ENCODE results near the gene CPED1.

Gene CPED1

GRCh38 chr7:121008816-121009215, 20.3 kb downstream of the CPED1 start:
- H3K27ac ChIP-seq (ENCODE audit: low read depth, low read length): no peak overlapping the region
- H3K4me3 ChIP-seq (ENCODE audit: low read length): no peak overlapping the region
- H3K36me3 ChIP-seq (ENCODE audit: insufficient read depth, low read length): no peaks in the 10 kb centered on the region
- H3K9ac ChIP-seq (ENCODE audit: low read depth, low read length): no peak overlapping the region
- WGBS: 84% methylated on average over 2 of the region's 2 CpGs
- peaks cover 8% of the 10 kb centered on the region; the same call in 1 of the 2 replicates for H3K4me1 ChIP-seq (ENCODE audit: insufficient read depth, low read length)
- H3K9me3 ChIP-seq (ENCODE audit: insufficient read depth, low read depth, low read length): no peaks in the 10 kb centered on the region
- H3K27me3 ChIP-seq (ENCODE audit: insufficient read depth, low read length): no peaks in the 10 kb centered on the region

GRCh38 chr7:121011401-121011800, 22.9 kb downstream of the CPED1 start:
- WGBS: no CpG with 5 or more reads among the region's 1 CpG
- H3K9me3 ChIP-seq (ENCODE audit: insufficient read depth, low read depth, low read length): no peaks in the 10 kb centered on the region
- H3K4me1 ChIP-seq (ENCODE audit: insufficient read depth, low read length): peaks cover 8% of the 10 kb centered on the region; the same call in 1 of the 2 replicates
- H3K9ac ChIP-seq (ENCODE audit: low read depth, low read length): no peak overlapping the region
- no peaks in the 10 kb centered on the region for H3K36me3 ChIP-seq (ENCODE audit: insufficient read depth, low read length)
- H3K27ac ChIP-seq (ENCODE audit: low read depth, low read length): no peak overlapping the region
- no peaks in the 10 kb centered on the region for H3K27me3 ChIP-seq (ENCODE audit: insufficient read depth, low read length)
- H3K4me3 ChIP-seq (ENCODE audit: low read length): no peak overlapping the region

GRCh38 chr7:121012170-121012874, 23.8 kb downstream of the CPED1 start:
- no peak overlapping the region for H3K4me3 ChIP-seq (ENCODE audit: low read length)
- H3K36me3 ChIP-seq (ENCODE audit: insufficient read depth, low read length): no peaks in the 10 kb centered on the region
- no peak overlapping the region for H3K9ac ChIP-seq (ENCODE audit: low read depth, low read length)
- H3K4me1 ChIP-seq (ENCODE audit: insufficient read depth, low read length): no peaks in the 10 kb centered on the region
- WGBS: 96% methylated on average over 5 of the region's 6 CpGs
- H3K27ac ChIP-seq (ENCODE audit: low read depth, low read length): no peak overlapping the region
- no peaks in the 10 kb centered on the region for H3K27me3 ChIP-seq (ENCODE audit: insufficient read depth, low read length)
- H3K9me3 ChIP-seq (ENCODE audit: insufficient read depth, low read depth, low read length): no peaks in the 10 kb centered on the region

- Histone ChIP-seq H3K4me1 (ENCODE audit: insufficient read depth, low read length) (no peaks in the 10 kb centered on the region), H3K4me3 (ENCODE audit: low read length) (no peak overlapping the region), H3K9me3 (ENCODE audit: insufficient read depth, low read depth, low read length) (no peaks in the 10 kb centered on the region), H3K9ac (ENCODE audit: low read depth, low read length) (no peak overlapping the region), H3K27ac (ENCODE audit: low read depth, low read length) (no peak overlapping the region), H3K36me3 (ENCODE audit: insufficient read depth, low read length) (no peaks in the 10 kb centered on the region), H3K27me3 (ENCODE audit: insufficient read depth, low read length) (no peaks in the 10 kb centered on the region)
- 100% methylated on average over 1 of the region's 2 CpGs for WGBS
Observed at GRCh38 chr7:121012919-121013318, 24.4 kb downstream of the CPED1 start.

GRCh38 chr7:121015560-121015959, 27.0 kb downstream of the CPED1 start:
- Histone ChIP-seq H3K27me3 (ENCODE audit: insufficient read depth, low read length) (no peaks in the 10 kb centered on the region), H3K36me3 (ENCODE audit: insufficient read depth, low read length) (no peaks in the 10 kb centered on the region), H3K9ac (ENCODE audit: low read depth, low read length) (no peak overlapping the region), H3K9me3 (ENCODE audit: insufficient read depth, low read depth, low read length) (no peaks in the 10 kb centered on the region), H3K4me1 (ENCODE audit: insufficient read depth, low read length) (no peaks in the 10 kb centered on the region), H3K27ac (ENCODE audit: low read depth, low read length) (no peak overlapping the region), H3K4me3 (ENCODE audit: low read length) (no peak overlapping the region)
- WGBS: 90% methylated on average over 4 of the region's 4 CpGs

GRCh38 chr7:121016966-121017365, 28.5 kb downstream of the CPED1 start:
- 90% methylated on average over 2 of the region's 2 CpGs for WGBS
- H3K27me3 ChIP-seq (ENCODE audit: insufficient read depth, low read length): no peaks in the 10 kb centered on the region
- no peak overlapping the region for H3K4me3 ChIP-seq (ENCODE audit: low read length)
- H3K36me3 ChIP-seq (ENCODE audit: insufficient read depth, low read length): no peaks in the 10 kb centered on the region
- no peaks in the 10 kb centered on the region for H3K9me3 ChIP-seq (ENCODE audit: insufficient read depth, low read depth, low read length)
- no peak overlapping the region for H3K9ac ChIP-seq (ENCODE audit: low read depth, low read length)
- no peaks in the 10 kb centered on the region for H3K4me1 ChIP-seq (ENCODE audit: insufficient read depth, low read length)
- no peak overlapping the region for H3K27ac ChIP-seq (ENCODE audit: low read depth, low read length)

- Histone ChIP-seq H3K27me3 (ENCODE audit: insufficient read depth, low read length) (no peaks in the 10 kb centered on the region), H3K36me3 (ENCODE audit: insufficient read depth, low read length) (no peaks in the 10 kb centered on the region), H3K9me3 (ENCODE audit: insufficient read depth, low read depth, low read length) (no peaks in the 10 kb centered on the region), H3K4me1 (ENCODE audit: insufficient read depth, low read length) (no peaks in the 10 kb centered on the region), H3K4me3 (ENCODE audit: low read length) (no peak overlapping the region), H3K9ac (ENCODE audit: low read depth, low read length) (no peak overlapping the region), H3K27ac (ENCODE audit: low read depth, low read length) (no peak overlapping the region)
- 86% methylated on average over 1 of the region's 1 CpG for WGBS
Observed at GRCh38 chr7:121017586-121017985, 29.1 kb downstream of the CPED1 start.

- no peak overlapping the region for H3K9ac ChIP-seq (ENCODE audit: low read depth, low read length)
- H3K36me3 ChIP-seq (ENCODE audit: insufficient read depth, low read length): no peaks in the 10 kb centered on the region
- no peak overlapping the region for H3K27ac ChIP-seq (ENCODE audit: low read depth, low read length)
- WGBS: 96% methylated on average over 1 of the region's 2 CpGs
- H3K4me3 ChIP-seq (ENCODE audit: low read length): no peak overlapping the region
- H3K27me3 ChIP-seq (ENCODE audit: insufficient read depth, low read length): no peaks in the 10 kb centered on the region
- H3K9me3 ChIP-seq (ENCODE audit: insufficient read depth, low read depth, low read length): no peaks in the 10 kb centered on the region
- no peaks in the 10 kb centered on the region for H3K4me1 ChIP-seq (ENCODE audit: insufficient read depth, low read length)
Observed at GRCh38 chr7:121019018-121019417, 30.5 kb downstream of the CPED1 start.

GRCh38 chr7:121020249-121020988, 31.9 kb downstream of the CPED1 start:
- H3K4me1 ChIP-seq (ENCODE audit: insufficient read depth, low read length): no peaks in the 10 kb centered on the region
- H3K27me3 ChIP-seq (ENCODE audit: insufficient read depth, low read length): no peaks in the 10 kb centered on the region
- no peaks in the 10 kb centered on the region for H3K9me3 ChIP-seq (ENCODE audit: insufficient read depth, low read depth, low read length)
- WGBS: 100% methylated on average over 1 of the region's 1 CpG
- no peak overlapping the region for H3K9ac ChIP-seq (ENCODE audit: low read depth, low read length)
- no peak overlapping the region for H3K27ac ChIP-seq (ENCODE audit: low read depth, low read length)
- no peaks in the 10 kb centered on the region for H3K36me3 ChIP-seq (ENCODE audit: insufficient read depth, low read length)
- no peak overlapping the region for H3K4me3 ChIP-seq (ENCODE audit: low read length)

- Histone ChIP-seq H3K9ac (ENCODE audit: low read depth, low read length) (no peak overlapping the region), H3K27me3 (ENCODE audit: insufficient read depth, low read length) (no peaks in the 10 kb centered on the region), H3K27ac (ENCODE audit: low read depth, low read length) (no peak overlapping the region), H3K36me3 (ENCODE audit: insufficient read depth, low read length) (no peaks in the 10 kb centered on the region), H3K9me3 (ENCODE audit: insufficient read depth, low read depth, low read length) (no peaks in the 10 kb centered on the region), H3K4me1 (ENCODE audit: insufficient read depth, low read length) (no peaks in the 10 kb centered on the region), H3K4me3 (ENCODE audit: low read length) (no peak overlapping the region)
- WGBS: 100% methylated on average over 2 of the region's 5 CpGs
Observed at GRCh38 chr7:121020989-121021969, 32.8 kb downstream of the CPED1 start.

GRCh38 chr7:121023194-121023593, 34.7 kb downstream of the CPED1 start:
- H3K4me1 ChIP-seq (ENCODE audit: insufficient read depth, low read length): peaks cover 8% of the 10 kb centered on the region; the same call in 1 of the 2 replicates
- H3K27me3 ChIP-seq (ENCODE audit: insufficient read depth, low read length): no peaks in the 10 kb centered on the region
- H3K4me3 ChIP-seq (ENCODE audit: low read length): no peak overlapping the region

More at GRCh38 chr7:121023194-121023593, 34.7 kb downstream of the CPED1 start:
- Histone ChIP-seq H3K9ac (ENCODE audit: low read depth, low read length) (no peak overlapping the region), H3K27ac (ENCODE audit: low read depth, low read length) (no peak overlapping the region), H3K36me3 (ENCODE audit: insufficient read depth, low read length) (no peaks in the 10 kb centered on the region), H3K9me3 (ENCODE audit: insufficient read depth, low read depth, low read length) (no peaks in the 10 kb centered on the region)
